Keratinocyte (primary cell): Measurements from ENCODE around the gene METAP1. TPM values are rescaled to one million over a fixed set of nuclear protein-coding genes. Genes with fewer than 3 reads are reported as not detected.

ENCODE experiments used
- DNase-seq: peaks from one replicate; pipeline ENCODE4 v3.0.0-alpha.2; 2011; ENCODE audit warnings: low read depth, missing footprints, low spot score
- FAIRE-seq: peaks from 2 replicates; lab custom pipeline; 2011; peaks lifted over from hg19 to GRCh38; lab: Jason Lieb, UNC
- H2AFZ ChIP-seq: 2 replicates; pipeline ENCODE4 v1.6.0; 2012; ENCODE audit warnings: low read length, control low read depth, inconsistent platforms; ENCODE audit not compliant: control insufficient read depth
- H3K27ac ChIP-seq: 2 replicates; pipeline ENCODE4 v1.5.1; 2011; ENCODE audit warnings: low read length; ENCODE audit not compliant: control insufficient read depth, insufficient read depth
- H3K27me3 ChIP-seq: 3 replicates; pipeline ENCODE4 v1.6.0; 2011; ENCODE audit warnings: low read length; ENCODE audit not compliant: control insufficient read depth, insufficient read depth; ENCODE audit errors: extremely low read depth
- H3K36me3 ChIP-seq, 2 experiments: 2 replicates in 1 of 2; 3 replicates in 1 of 2; pipeline ENCODE4 v1.5.1; 2011; ENCODE audit warnings: low read length in 2 of 2, mild to moderate bottlenecking in 1 of 2; ENCODE audit not compliant: control insufficient read depth in 2 of 2, insufficient read depth in 2 of 2; ENCODE audit errors: extremely low read depth in 1 of 2
- H3K4me1 ChIP-seq: 3 replicates; pipeline ENCODE4 v1.5.1; 2011; ENCODE audit warnings: low read length; ENCODE audit not compliant: control insufficient read depth, insufficient read depth; ENCODE audit errors: extremely low read depth
- H3K4me2 ChIP-seq: 3 replicates; pipeline ENCODE4 v1.6.0; 2011; ENCODE audit warnings: low read depth, low read length; ENCODE audit not compliant: control insufficient read depth, insufficient read depth; ENCODE audit errors: extremely low read depth
- H3K4me3 ChIP-seq, 3 experiments: fragments of 200-600 bp in 1 of 3; sonication (generic) in 1 of 3; 2 replicates in 2 of 3; 3 replicates in 1 of 3; pipeline ENCODE4 v1.5.1; 2011 to 2016; ENCODE audit warnings: low read length in 3 of 3, mild to moderate bottlenecking in 3 of 3, control low read depth in 2 of 3, inconsistent platforms in 1 of 3, low read depth in 1 of 3, mixed read lengths in 1 of 3, mixed run types in 1 of 3, moderate library complexity in 1 of 3; ENCODE audit not compliant: control insufficient read depth in 2 of 3, insufficient read depth in 2 of 3; ENCODE audit errors: extremely low read depth in 1 of 3
- H3K79me2 ChIP-seq: 2 replicates; pipeline ENCODE4 v1.6.0; 2012; ENCODE audit warnings: low read length; ENCODE audit not compliant: control insufficient read depth, insufficient read depth
- H3K9ac ChIP-seq: 3 replicates; pipeline ENCODE4 v1.6.0; 2011; ENCODE audit warnings: low read length; ENCODE audit not compliant: control insufficient read depth, insufficient read depth; ENCODE audit errors: extremely low read depth
- H3K9me1 ChIP-seq: 3 replicates; pipeline ENCODE4 v1.6.0; 2011; ENCODE audit warnings: low read length; ENCODE audit not compliant: control insufficient read depth, insufficient read depth; ENCODE audit errors: extremely low read depth
- H3K9me3 ChIP-seq: 2 replicates; pipeline ENCODE4 v1.5.1; 2012; ENCODE audit warnings: low read depth, low read length; ENCODE audit not compliant: control insufficient read depth
- H4K20me1 ChIP-seq: 3 replicates; pipeline ENCODE4 v1.6.0; 2011; ENCODE audit warnings: low read length; ENCODE audit not compliant: control insufficient read depth, insufficient read depth; ENCODE audit errors: extremely low read depth
- CTCF ChIP-seq, 3 experiments: IDR thresholded peaks in 1 of 3; conservative IDR thresholded peaks in 1 of 3; optimal IDR thresholded peaks in 1 of 3; 2 replicates in 2 of 3; 3 replicates in 1 of 3; pipeline versions ENCODE3 to v1.5.1; 2011; ENCODE audit warnings: low read length in 3 of 3, mild to moderate bottlenecking in 3 of 3, moderate library complexity in 2 of 3, control low read depth in 1 of 3, inconsistent platforms in 1 of 3; ENCODE audit not compliant: insufficient read depth in 2 of 3; ENCODE audit errors: extremely low read depth in 1 of 3
- EZH2 ChIP-seq: IDR thresholded peaks from one replicate; pipeline ENCODE4 v1.6.1; 2012; ENCODE audit warnings: inconsistent platforms, mild to moderate bottlenecking, low read length, moderate library complexity
- dilution Hi-C: fragments of 300-500 bp; cut with MboI; formaldehyde crosslinking; loops from one replicate; pipeline ENCODE4 v1.7.0; 2020; ENCODE audit warnings: low sequenced_read_pairs; ENCODE audit not compliant: extremely low pct_ligation_motif_present
- polyA plus RNA-seq, 5 experiments: library from polyadenylated mRNA; depleted of rRNA in 3 of 5; stranded (reverse) in 3 of 5; stranded (forward) in 1 of 5; unstranded in 1 of 5; fragments of >200 nt; gene quantifications; 1 replicate in 1 of 5; 2 replicates in 3 of 5; 3 replicates in 1 of 5; pipeline versions ENCODE4 v1.2.1 to v1.2.3, GENCODE V29; 2011 to 2012; ENCODE audit warnings: missing spikeins in 2 of 5, low read depth in 1 of 5, low replicate concordance in 1 of 5

METAP1 gene
- polyA plus RNA-seq, 1 donor (not counting 4 experiments of a cell fraction or from before 2014, with no cell fraction given): 89.4 TPM

- Histone ChIP-seq H3K36me3 (no peaks in the 10 kb centered on the region), H3K9me3 (no peaks in the 10 kb centered on the region), H3K9me1 (no peaks in the 10 kb centered on the region), H4K20me1 (no peaks in the 10 kb centered on the region), H3K4me3 (no peak overlapping the region), H2AFZ (no peak overlapping the region), H3K27me3 (no peaks in the 10 kb centered on the region), H3K27ac (no peak overlapping the region), H3K4me1 (peaks cover 17% of the 10 kb centered on the region), H3K79me2 (no peaks in the 10 kb centered on the region), H3K9ac (no peak overlapping the region), H3K4me2 (no peak overlapping the region)
- no peak for TF ChIP-seq EZH2
- TF ChIP-seq CTCF (optimal IDR thresholded peaks at IDR 0.05 in 1 of 3, IDR thresholded peaks at IDR 0.05 in 1 of 3, conservative IDR thresholded peaks at IDR 0.05 in 1 of 3; ENCODE audit: extremely low read depth in 1 of 3, insufficient read depth in 2 of 3, low read length in 3 of 3): no peak
- FAIRE-seq (no peak), DNase-seq (no peak)
- dilution Hi-C loops: no loop called here
Measured at GRCh38 chr4:98959411-98959810, 36.1 kb upstream of the METAP1 start.

DNA sequence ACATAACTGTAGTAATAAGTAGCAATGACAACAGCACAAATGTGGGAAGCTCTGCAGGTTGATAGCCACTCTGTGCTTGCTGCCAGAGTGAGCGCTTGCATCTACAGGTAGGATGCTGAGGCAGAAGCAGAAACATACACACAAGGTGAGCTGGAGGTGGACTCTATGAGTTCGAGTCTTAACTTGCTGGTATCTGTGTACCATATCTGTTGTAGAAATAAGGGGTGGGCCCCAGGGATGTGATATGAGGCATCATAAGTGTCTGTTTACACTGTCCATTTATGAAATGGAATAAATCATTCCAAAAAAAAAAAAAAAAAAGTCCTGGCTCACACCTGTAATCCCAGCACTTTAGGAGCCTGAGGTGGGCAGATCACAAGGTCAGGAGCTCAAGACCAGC is 33.8 kb upstream of the METAP1 start:
- Histone ChIP-seq H4K20me1 (no peaks in the 10 kb centered on the region), H3K79me2 (no peaks in the 10 kb centered on the region), H2AFZ (no peak overlapping the region), H3K4me2 (no peak overlapping the region), H3K27me3 (no peaks in the 10 kb centered on the region), H3K9ac (no peak overlapping the region), H3K4me3 (no peak overlapping the region), H3K4me1 (peaks cover 23% of the 10 kb centered on the region), H3K27ac (no peak overlapping the region), H3K36me3 (no peaks in the 10 kb centered on the region), H3K9me1 (no peaks in the 10 kb centered on the region), H3K9me3 (no peaks in the 10 kb centered on the region)
- FAIRE-seq (no peak), DNase-seq (no peak)
- dilution Hi-C loops: no loop called here
- TF ChIP-seq CTCF (optimal IDR thresholded peaks at IDR 0.05 in 1 of 3, IDR thresholded peaks at IDR 0.05 in 1 of 3, conservative IDR thresholded peaks at IDR 0.05 in 1 of 3; ENCODE audit: extremely low read depth in 1 of 3, insufficient read depth in 2 of 3, low read length in 3 of 3): no peak
- no peak for TF ChIP-seq EZH2
